Midbrain (tissue), 1 donor: ENCODE results near the gene RBM38.
A peak's percentile ranks its signal among the peaks of the same experiment; 100 is the strongest.
"Not testable (repeated sequence)": the region's sequence is repeated elsewhere in the genome, so short reads cannot be mapped to it uniquely, and the experiment has no call there.

Source experiments
- DNase-seq: peaks from one replicate; lab custom pipeline; 2025; lab: John Stamatoyannopoulos, UW

The RBM38 gene

GRCh38 chr20:57417830-57418780 is 26.9 kb downstream of the RBM38 start:
- DNase-seq: no peak

- DNase-seq: not testable (repeated sequence)
Measured at GRCh38 chr20:57419479-57419878, 28.3 kb downstream of the RBM38 start.

- DNase-seq: no peak
Measured at GRCh38 chr20:57420571-57421252, 29.5 kb downstream of the RBM38 start.

DNA sequence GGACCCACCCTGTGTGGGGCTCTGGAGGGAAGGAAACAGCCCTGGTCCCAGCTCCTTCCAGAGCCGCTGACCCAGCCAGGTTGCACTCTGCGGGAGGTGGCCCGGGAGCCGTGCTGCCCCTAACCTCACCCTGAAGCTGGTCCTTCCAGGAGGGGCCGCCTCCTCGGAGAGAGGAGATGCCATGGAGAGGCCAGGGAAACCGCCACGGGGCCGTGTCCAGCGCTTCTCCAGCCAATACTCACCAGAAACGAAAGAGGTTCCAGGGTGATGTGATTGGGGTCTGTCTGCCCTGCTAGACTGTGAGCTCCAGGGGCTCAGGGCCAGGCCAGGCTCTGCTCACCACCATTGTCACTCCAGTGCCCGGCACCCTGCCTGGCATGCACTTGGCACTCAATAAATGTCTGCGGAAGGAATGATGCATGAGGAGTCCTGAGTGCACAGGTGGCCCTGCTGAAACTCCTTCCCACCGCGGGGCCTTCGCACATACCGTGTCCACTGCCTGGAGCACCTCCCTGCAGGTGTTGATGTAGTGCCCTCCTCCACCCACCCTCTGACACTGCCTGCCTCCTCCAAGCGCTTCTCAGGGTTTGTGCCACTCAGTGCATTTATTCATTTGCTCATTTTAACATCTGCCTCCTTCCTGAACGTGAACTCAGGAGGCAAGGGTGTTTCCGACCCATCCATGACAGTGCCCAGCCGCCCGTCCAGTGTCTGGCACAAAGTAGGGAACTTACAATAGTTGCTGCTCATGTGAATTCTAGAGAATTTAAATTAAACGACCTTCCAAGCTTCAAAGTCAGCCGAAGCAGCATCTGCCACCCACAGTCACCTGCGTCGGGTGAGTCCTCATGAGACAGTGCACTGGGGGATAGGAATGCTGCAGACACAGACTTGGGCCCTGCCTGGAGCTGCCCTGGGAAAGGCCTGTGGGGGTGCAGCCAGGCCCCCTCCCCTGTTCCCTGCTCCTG is 30.3 kb downstream of the RBM38 start:
- no peak for DNase-seq

- DNase-seq: no peak
Measured at GRCh38 chr20:57422254-57422653, 31.1 kb downstream of the RBM38 start.

DNA sequence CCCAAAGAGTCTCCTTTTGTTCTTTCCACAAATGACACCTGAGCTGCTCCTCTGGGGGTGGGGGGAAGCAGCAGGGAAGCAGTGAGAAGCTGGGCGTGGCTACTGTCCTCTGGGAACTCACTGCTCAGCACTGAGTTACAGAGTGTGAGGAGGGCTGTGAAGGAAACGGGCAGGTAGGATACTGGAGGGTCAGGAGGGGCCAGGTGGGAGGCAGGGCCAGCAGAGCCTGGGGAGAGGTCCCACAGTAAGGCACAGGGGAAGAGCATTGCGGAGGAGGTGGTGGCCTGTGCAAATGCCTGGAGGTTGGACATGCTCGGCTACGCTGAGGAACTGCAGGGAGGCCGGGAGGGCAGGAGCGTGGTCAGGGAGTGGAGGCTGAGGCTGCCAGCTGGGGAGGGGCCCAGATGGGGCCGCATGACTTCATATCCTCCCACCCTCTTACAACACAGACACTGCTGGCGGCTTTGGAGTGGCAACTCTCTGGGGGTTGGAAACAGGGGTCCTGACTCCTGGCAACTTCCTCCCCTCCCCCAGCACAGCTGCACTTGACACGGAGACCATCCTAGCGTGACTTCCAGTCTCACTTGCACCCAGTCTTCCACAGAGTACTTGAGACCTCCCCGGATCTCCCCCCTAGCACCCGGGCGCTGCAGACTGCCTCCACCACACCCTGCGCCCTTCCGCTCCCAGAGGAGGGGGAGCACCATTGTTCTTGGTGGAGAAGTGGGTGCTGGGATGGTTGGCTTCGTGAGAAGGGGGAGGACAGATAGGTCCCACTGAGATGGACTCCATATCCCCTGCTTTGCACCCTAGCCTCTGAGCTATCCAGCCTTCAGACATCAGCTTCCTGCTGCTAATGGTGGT is 34.2 kb downstream of the RBM38 start:
- no peak for DNase-seq

DNA sequence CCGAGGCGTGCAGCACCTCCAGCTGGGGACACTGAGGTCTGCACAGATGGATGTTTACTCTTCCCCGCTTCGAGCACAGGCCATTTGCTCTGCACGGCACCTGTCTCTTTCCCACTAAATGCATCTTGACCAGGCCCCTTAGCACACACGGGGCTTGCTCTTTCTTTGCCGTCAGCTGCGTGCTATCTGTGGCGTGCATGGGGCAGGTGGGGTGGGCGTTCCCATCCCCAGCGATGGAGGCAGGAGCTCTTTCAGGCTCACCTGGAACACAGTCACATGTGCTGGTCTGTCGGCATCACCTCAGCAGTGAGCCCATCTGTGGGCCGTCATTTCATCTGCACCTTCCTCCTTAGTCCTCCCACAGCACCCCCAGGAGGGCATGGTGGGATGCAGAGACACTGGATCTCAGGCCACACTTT is 35.1 kb downstream of the RBM38 start:
- DNase-seq: no peak

GRCh38 chr20:57426831-57427230 is 35.6 kb downstream of the RBM38 start:
- no peak for DNase-seq

DNA sequence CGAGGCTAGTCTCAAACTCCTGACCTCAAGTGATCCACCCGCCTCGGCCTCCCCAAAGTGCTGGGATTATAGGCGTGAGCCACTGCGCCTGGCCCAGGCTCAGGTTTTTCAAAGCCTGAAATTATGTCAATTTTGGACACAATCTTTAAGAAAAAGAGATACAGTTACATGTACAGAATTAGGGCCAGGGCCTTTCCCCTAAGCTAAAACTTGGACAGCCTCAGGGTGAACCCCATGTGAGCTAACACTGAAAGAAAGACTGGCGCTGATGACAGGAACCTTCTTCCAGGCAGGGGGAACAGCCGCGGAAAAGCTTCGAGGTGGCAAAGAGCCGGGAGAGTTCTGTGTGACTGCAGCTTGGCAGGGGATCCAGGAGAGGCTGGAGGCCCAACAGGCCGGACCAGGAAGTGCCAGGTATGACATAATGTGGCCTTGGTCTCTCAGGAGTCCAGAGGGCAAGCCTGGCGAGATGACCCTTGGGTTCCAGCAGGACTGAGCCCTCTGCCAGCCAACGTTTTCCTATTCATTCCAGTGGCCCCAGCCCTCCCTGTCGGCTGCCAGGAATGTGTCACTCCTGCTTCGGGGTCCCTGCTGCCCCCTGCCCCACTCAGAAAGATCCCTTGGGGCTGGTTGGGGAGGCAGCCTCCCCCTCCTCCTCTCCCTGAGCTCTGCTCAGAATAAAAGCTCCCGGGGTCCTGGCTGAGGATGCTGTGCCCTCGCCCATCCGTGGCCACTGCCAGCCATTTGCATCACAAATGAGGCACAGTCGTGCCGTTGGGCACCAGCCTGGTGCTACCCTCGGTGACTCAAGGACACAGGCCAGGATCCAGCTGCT is 37.3 kb downstream of the RBM38 start:
- peak; percentile 64 for DNase-seq

DNA sequence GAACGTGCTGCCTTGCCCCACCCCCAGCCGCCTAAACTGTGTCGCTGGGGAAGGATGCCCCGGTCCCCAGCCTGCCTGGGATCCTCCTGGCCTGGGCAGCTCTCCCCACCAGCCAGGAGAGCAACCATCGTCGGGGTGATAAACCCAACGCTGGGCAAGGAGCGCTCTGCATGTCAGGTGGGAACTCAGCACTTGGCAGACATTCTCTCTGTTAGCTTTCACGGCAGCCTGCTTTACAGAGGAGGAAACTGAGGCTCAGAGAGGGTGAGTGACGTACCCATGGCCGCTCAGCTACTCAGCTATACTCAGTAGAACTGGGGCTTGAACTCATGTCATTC is 37.9 kb downstream of the RBM38 start:
- no peak for DNase-seq

- DNase-seq: no peak
Measured at GRCh38 chr20:57429580-57430200, 38.5 kb downstream of the RBM38 start.

GRCh38 chr20:57430201-57430596 is 39.0 kb downstream of the RBM38 start:
- not testable (repeated sequence) for DNase-seq

- DNase-seq: no peak
Measured at GRCh38 chr20:57431539-57431835, 40.3 kb downstream of the RBM38 start.

- no peak for DNase-seq
Measured at GRCh38 chr20:57432480-57432861, 41.3 kb downstream of the RBM38 start.

DNA sequence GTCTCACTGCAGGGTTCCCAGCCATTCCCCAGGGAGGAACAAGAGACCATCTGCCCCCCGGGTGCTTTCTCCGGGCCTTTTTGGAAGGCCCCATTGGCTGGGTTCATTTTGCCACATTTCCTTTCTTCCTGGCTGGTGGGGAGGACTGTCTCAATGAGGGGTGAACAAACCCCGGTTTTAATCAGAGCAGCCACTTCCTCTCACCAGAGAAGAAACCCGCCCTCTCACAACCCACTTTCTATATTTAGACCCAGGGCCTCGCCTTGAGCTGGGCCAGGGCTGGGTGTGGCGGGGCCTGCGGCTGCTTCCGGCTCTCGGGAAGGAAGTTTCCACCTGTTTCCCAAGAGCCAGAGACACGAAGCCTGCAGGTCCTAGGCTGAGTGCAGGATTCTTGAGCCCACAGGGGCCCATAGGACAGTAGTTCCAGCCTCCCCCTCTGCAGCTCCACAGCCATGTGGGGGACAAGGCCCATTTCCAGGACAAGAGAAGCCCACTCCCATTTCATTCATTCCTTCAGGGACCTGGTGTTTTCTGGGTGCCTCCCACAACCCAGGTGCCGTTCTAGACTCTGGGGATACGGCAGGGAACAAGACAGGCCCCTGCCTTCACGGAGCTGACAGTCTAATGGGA is 41.8 kb downstream of the RBM38 start:
- no peak for DNase-seq

DNA sequence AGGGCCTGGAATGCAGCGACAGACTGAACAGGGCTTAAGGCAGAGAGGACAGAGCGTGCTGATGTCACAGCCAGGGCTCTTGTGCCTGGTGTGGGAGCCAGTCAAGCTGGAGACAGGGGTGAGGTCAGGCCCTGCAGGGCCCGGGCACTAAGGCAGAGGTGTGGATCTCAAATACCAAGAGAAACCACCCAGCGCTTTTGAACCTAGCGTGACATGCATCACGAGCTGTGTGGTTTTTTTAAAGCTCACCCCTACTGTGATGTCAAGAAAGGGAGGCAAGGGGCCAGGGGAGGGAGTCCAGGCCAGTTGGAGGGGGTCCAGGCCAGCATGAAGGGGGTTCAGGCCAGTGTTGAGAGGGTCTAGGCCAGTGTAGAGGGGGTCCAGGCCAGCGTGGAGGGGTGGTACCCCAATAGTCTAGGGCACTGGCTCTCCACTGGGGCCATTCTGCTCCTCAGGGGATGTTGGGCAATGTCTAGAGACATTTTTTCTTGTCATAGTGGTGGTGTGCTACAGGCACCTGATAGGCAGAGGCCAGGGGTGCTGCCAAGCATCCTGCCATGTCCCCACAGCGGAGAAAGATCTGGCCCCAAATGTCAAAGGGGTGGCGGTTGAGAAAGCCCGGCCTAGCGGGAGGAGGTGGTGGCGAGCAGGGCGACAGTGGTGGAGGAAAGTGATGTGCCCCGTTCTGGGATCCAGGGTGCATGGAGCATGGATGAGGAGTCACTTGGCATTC is 42.6 kb downstream of the RBM38 start:
- no peak for DNase-seq

GRCh38 chr20:57434390-57434700 is 43.1 kb downstream of the RBM38 start:
- peak; percentile 5 for DNase-seq

- no peak for DNase-seq
Measured at GRCh38 chr20:57435105-57435497, 43.9 kb downstream of the RBM38 start.
